OCI-LY7 (cell line): ENCODE results near the gene HSPA1L. TPM values are rescaled to one million over a fixed set of nuclear protein-coding genes. Genes with fewer than 3 reads are reported as not detected.

Experiments used
- BruUV-seq: library from RNA; stranded (reverse); fragments of 400-500 nt; replicated peaks from 2 replicates; lab custom pipeline; 2021; lab: Mats Ljungman, UMichigan
- CTCF ChIA-PET: fragments of 300-600 bp; sonication (Branson Sonifier 250); formaldehyde crosslinking; loops from one replicate; lab custom pipeline; 2022; ENCODE audit warnings: antibody characterized with exemption; ENCODE audit not compliant: unreplicated experiment; lab: Charles Lee
- POLR2A ChIA-PET: fragments of 300-600 bp; sonication (Branson Sonifier 250); formaldehyde crosslinking; loops from one replicate; lab custom pipeline; 2022; ENCODE audit warnings: antibody characterized with exemption; lab: Charles Lee
- DNase-seq: peaks from one replicate; pipeline ENCODE4 v3.0.0-alpha.2; 2015; ENCODE audit warnings: low spot score
- H2AFZ ChIP-seq: fragments of 200-600 bp; sonication (generic), shearing (Covaris generic); 2 replicates; pipeline ENCODE4 v1.6.1; 2014; ENCODE audit warnings: mild to moderate bottlenecking, antibody characterized with exemption, low read length, moderate library complexity
- H3K27ac ChIP-seq: fragments of 200-600 bp; sonication (generic); 2 replicates; pipeline ENCODE4 v1.5.1; 2014; ENCODE audit warnings: mixed run types, low read depth, mild to moderate bottlenecking, moderate library complexity, low read length, inconsistent platforms; ENCODE audit not compliant: poor library complexity, severe bottlenecking
- H3K36me3 ChIP-seq: fragments of 200-600 bp; sonication (generic); 2 replicates; pipeline ENCODE4 v1.6.1; 2014; ENCODE audit warnings: mild to moderate bottlenecking, antibody characterized with exemption, low read length, moderate library complexity, mixed read lengths; ENCODE audit not compliant: insufficient read depth
- H3K4me1 ChIP-seq: fragments of 200-600 bp; sonication (generic); 2 replicates; pipeline ENCODE4 v1.5.1; 2014; ENCODE audit warnings: mild to moderate bottlenecking, low read length; ENCODE audit not compliant: insufficient read depth, poor library complexity, severe bottlenecking
- H3K4me2 ChIP-seq: fragments of 200-600 bp; sonication (generic); 2 replicates; pipeline ENCODE4 v1.6.1; 2014; ENCODE audit warnings: mild to moderate bottlenecking, low read length
- H3K4me3 ChIP-seq: fragments of 200-600 bp; sonication (generic); 2 replicates; pipeline ENCODE4 v1.5.1; 2014; ENCODE audit warnings: mild to moderate bottlenecking, low read depth, low read length; ENCODE audit not compliant: poor library complexity, severe bottlenecking
- H3K79me2 ChIP-seq: fragments of 200-600 bp; sonication (generic); 2 replicates; pipeline ENCODE4 v1.6.1; 2016; ENCODE audit warnings: low read depth, mild to moderate bottlenecking, low read length, moderate library complexity, mixed read lengths; ENCODE audit not compliant: insufficient read depth
- H3K9me2 ChIP-seq: fragments of 200-600 bp; sonication (generic); 2 replicates; pipeline ENCODE4 v1.6.1; 2016; ENCODE audit warnings: mild to moderate bottlenecking, low read length, mixed read lengths; ENCODE audit not compliant: insufficient read depth
- H3K9me3 ChIP-seq: fragments of 200-600 bp; sonication (generic); 2 replicates; pipeline ENCODE4 v1.6.1; 2014; ENCODE audit warnings: mild to moderate bottlenecking, mixed run types, low read length, mixed read lengths
- H4K20me1 ChIP-seq: fragments of 200-600 bp; sonication (generic); 2 replicates; pipeline ENCODE4 v1.6.1; 2014; ENCODE audit warnings: mild to moderate bottlenecking, antibody characterized with exemption, low read length, moderate library complexity, mixed read lengths; ENCODE audit not compliant: insufficient read depth
- CTCF ChIP-seq: fragments of 200-600 bp; sonication (generic); conservative IDR thresholded peaks from 2 replicates; pipeline ENCODE4 v1.5.1; 2014; ENCODE audit warnings: mild to moderate bottlenecking, antibody characterized with exemption, low read length, moderate library complexity, mixed read lengths
- EZH2phosphoT487 ChIP-seq: fragments of 200-600 bp; sonication (generic); IDR thresholded peaks from 2 replicates; pipeline ENCODE4 v1.6.1; 2018; ENCODE audit warnings: low read depth, borderline replicate concordance, mild to moderate bottlenecking, mixed run types, antibody characterized with exemption, low read length, moderate library complexity, mixed read lengths
- intact Hi-C: fragments of 100-400 bp; cut with micrococcal nuclease; formaldehyde crosslinking; loops from one replicate; pipeline ENCODE4 v1.10.0; 2022; ENCODE audit not compliant: unreplicated experiment
- total RNA-seq, 2 experiments: library from RNA; depleted of rRNA in 1 of 2; stranded (reverse); fragments of >200 nt in 1 of 2; shearing (Covaris generic) in 1 of 2; gene quantifications; 2 replicates each; pipeline ENCODE4 v1.2.3, GENCODE V29; 2014 to 2022

Gene HSPA1L
- total RNA-seq, 2 experiments from 2014 or later: 0.19 to 0.49 TPM

GRCh38 chr6:31765910-31766794 is 48.9 kb downstream of the HSPA1L start:
- POLR2A ChIA-PET: interaction anchor here (1.2 kb wide), 1 partner anchor 26 kb away, joined by 3 read pairs; the partner anchor contains the start of gene MSH5

GRCh38 chr6:31765559-31765909 is 49.5 kb downstream of the HSPA1L start:
- Histone ChIP-seq H3K9me3 (no peaks in the 10 kb centered on the region), H2AFZ (no peak overlapping the region), H3K27ac (no peak overlapping the region), H3K79me2 (no peaks in the 10 kb centered on the region), H3K4me1 (no peaks in the 10 kb centered on the region), H4K20me1 (no peaks in the 10 kb centered on the region), H3K9me2 (no peaks in the 10 kb centered on the region), H3K4me3 (no peak overlapping the region), H3K4me2 (no peak overlapping the region), H3K36me3 (peaks cover 53% of the 10 kb centered on the region)
- intact Hi-C loops: no loop called here
- TF ChIP-seq EZH2phosphoT487 (no peak), CTCF (no peak)
- BruUV-seq: no TSS peak
- DNase-seq: no peak
- CTCF ChIA-PET: no interaction called here
- POLR2A ChIA-PET: interaction anchor here (1.2 kb wide), 1 partner anchor 25 kb away, joined by 3 read pairs; the partner anchor contains the start of gene MSH5

More at GRCh38 chr6:31765910-31766794, 48.9 kb downstream of the HSPA1L start:
- Histone ChIP-seq H3K36me3 (peaks cover 47% of the 10 kb centered on the region), H3K9me2 (no peaks in the 10 kb centered on the region), H3K27ac (no peak overlapping the region), H4K20me1 (no peaks in the 10 kb centered on the region), H3K4me3 (no peak overlapping the region), H2AFZ (no peak overlapping the region), H3K9me3 (no peaks in the 10 kb centered on the region), H3K4me1 (no peaks in the 10 kb centered on the region), H3K4me2 (no peak overlapping the region), H3K79me2 (no peaks in the 10 kb centered on the region)
- DNase-seq: no peak
- CTCF ChIA-PET: no interaction called here
- intact Hi-C loops: no loop called here
- TF ChIP-seq CTCF: no peak
- TF ChIP-seq EZH2phosphoT487: no peak
- BruUV-seq: no TSS peak

GRCh38 chr6:31764198-31764597 is 50.9 kb downstream of the HSPA1L start:
- no peak overlapping the region for H2AFZ ChIP-seq
- no peak overlapping the region for H3K4me2 ChIP-seq
- POLR2A ChIA-PET: no interaction called here
- intact Hi-C loops: no loop called here
- H3K4me1 ChIP-seq: no peaks in the 10 kb centered on the region
- no peak overlapping the region for H3K27ac ChIP-seq
- TSS peak; percentile 80 for BruUV-seq
- H4K20me1 ChIP-seq: no peaks in the 10 kb centered on the region
- CTCF ChIA-PET: no interaction called here
- no peaks in the 10 kb centered on the region for H3K9me3 ChIP-seq
- no peaks in the 10 kb centered on the region for H3K9me2 ChIP-seq
- H3K36me3 ChIP-seq: peaks cover 65% of the 10 kb centered on the region
- no peak for TF ChIP-seq EZH2phosphoT487
- H3K4me3 ChIP-seq: no peak overlapping the region
- no peak for DNase-seq
- H3K79me2 ChIP-seq: no peaks in the 10 kb centered on the region
